ENCODE results near the gene DMRTA2.

- TF ChIP-seq CTCF (IDR thresholded peaks at IDR 0.05) (no peak), POLR2A (IDR thresholded peaks at IDR 0.05) (no peak)
These were observed 54.1 kb downstream of the DMRTA2 start for GRCh38 chr1:50369008-50369634.

Measured in body of pancreas (tissue), 4 donors.